HUES48 (cell line): Measurements from ENCODE around the gene UBQLN1.

Source experiments
- H3K27ac ChIP-seq: one replicate; pipeline ENCODE4 v1.7.0; 2013; ENCODE audit warnings: low read depth, low read length, inconsistent platforms
- H3K27me3 ChIP-seq: 2 replicates; pipeline ENCODE4 v1.6.1; 2013; ENCODE audit warnings: mild to moderate bottlenecking, low read length; ENCODE audit not compliant: control insufficient read depth, insufficient read depth
- H3K36me3 ChIP-seq: 2 replicates; pipeline ENCODE4 v1.6.1; 2013; ENCODE audit warnings: low read length; ENCODE audit not compliant: control insufficient read depth, insufficient read depth
- H3K4me1 ChIP-seq: 2 replicates; pipeline ENCODE4 v1.6.1; 2013; ENCODE audit warnings: mild to moderate bottlenecking, low read length; ENCODE audit not compliant: control insufficient read depth, insufficient read depth
- H3K4me3 ChIP-seq: 2 replicates; pipeline ENCODE4 v1.5.1; 2013; ENCODE audit warnings: mild to moderate bottlenecking, low read depth, low read length
- H3K9ac ChIP-seq: 2 replicates; pipeline ENCODE4 v1.6.1; 2013; ENCODE audit warnings: mild to moderate bottlenecking, low read depth, low read length, moderate library complexity
- H3K9me3 ChIP-seq: 2 replicates; pipeline ENCODE4 v1.6.1; 2013; ENCODE audit warnings: low read length; ENCODE audit not compliant: control insufficient read depth, insufficient read depth

UBQLN1 gene

GRCh38 chr9:83656032-83656680 is 51.6 kb downstream of the UBQLN1 start:
- Histone ChIP-seq H3K27me3 (no peaks in the 10 kb centered on the region), H3K36me3 (peaks cover 80% of the 10 kb centered on the region), H3K9ac (no peak overlapping the region), H3K4me1 (peaks cover 8% of the 10 kb centered on the region; the same call in 1 of the 2 replicates), H3K9me3 (no peaks in the 10 kb centered on the region), H3K27ac (no peak overlapping the region), H3K4me3 (no peak overlapping the region)

GRCh38 chr9:83655433-83655832 is 52.3 kb downstream of the UBQLN1 start:
- no peak overlapping the region for H3K4me3 ChIP-seq
- no peaks in the 10 kb centered on the region for H3K9me3 ChIP-seq
- H3K36me3 ChIP-seq, result peaks cover 76% of the 10 kb centered on the region
- H3K9ac ChIP-seq, result no peak overlapping the region
- H3K4me1 ChIP-seq, result peaks cover 8% of the 10 kb centered on the region; the same call in 1 of the 2 replicates
- no peak overlapping the region for H3K27ac ChIP-seq
- H3K27me3 ChIP-seq, result no peaks in the 10 kb centered on the region

DNA sequence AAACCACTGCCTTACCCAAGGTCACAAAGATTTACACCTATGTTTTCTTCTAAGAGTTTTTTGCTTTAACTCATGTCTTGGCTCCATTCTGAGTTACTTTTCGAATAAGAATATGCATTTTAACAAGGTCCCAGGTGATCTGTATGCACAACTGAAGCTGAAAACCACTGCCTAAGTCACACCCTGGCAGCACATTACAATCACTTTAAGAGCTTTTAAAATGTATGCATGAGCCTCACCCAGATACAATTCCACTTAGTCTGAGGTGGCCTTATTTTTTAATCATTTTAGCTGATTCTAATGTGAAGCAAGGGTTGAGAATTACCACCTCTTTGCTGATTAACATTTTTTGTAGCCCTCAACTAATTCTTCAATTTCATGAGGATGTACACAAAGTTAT is 55.3 kb downstream of the UBQLN1 start:
- Histone ChIP-seq H3K9ac (no peak overlapping the region), H3K27me3 (no peaks in the 10 kb centered on the region), H3K9me3 (no peaks in the 10 kb centered on the region), H3K4me3 (no peak overlapping the region), H3K36me3 (peaks cover 53% of the 10 kb centered on the region), H3K27ac (peak overlapping the region; percentile 14), H3K4me1 (peaks cover 8% of the 10 kb centered on the region; the same call in 1 of the 2 replicates)

DNA sequence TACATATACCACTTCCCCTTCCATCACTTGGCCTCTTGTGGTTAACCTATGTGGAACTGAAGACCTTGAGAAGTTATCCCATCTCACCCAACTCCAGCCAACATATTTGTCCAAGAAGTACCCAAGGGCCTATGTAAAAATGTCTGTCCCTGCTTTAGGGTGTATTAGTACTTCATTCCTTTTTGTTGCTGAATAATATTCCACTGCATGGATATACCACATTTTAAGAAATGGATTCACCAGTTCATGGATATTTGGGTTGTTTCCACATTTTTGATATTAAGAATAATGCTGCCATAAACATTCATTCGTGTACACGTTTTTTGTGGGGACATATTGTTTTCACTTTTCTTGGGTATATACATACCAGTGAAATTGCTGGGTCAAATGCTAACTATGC is 56.2 kb downstream of the UBQLN1 start:
- H3K4me3 ChIP-seq, result no peak overlapping the region
- H3K36me3 ChIP-seq, result peaks cover 44% of the 10 kb centered on the region
- no peaks in the 10 kb centered on the region for H3K27me3 ChIP-seq
- H3K9me3 ChIP-seq, result no peaks in the 10 kb centered on the region
- no peak overlapping the region for H3K27ac ChIP-seq
- no peak overlapping the region for H3K9ac ChIP-seq
- H3K4me1 ChIP-seq, result peaks cover 8% of the 10 kb centered on the region; the same call in 1 of the 2 replicates

- peaks cover 26% of the 10 kb centered on the region for H3K36me3 ChIP-seq
- H3K27me3 ChIP-seq, result no peaks in the 10 kb centered on the region
- H3K4me3 ChIP-seq, result no peak overlapping the region
- H3K27ac ChIP-seq, result peak overlapping the region; percentile 55
- peaks cover 8% of the 10 kb centered on the region; the same call in 1 of the 2 replicates for H3K4me1 ChIP-seq
- no peaks in the 10 kb centered on the region for H3K9me3 ChIP-seq
- H3K9ac ChIP-seq, result no peak overlapping the region
Measured at GRCh38 chr9:83649515-83649914, 58.2 kb downstream of the UBQLN1 start.

DNA sequence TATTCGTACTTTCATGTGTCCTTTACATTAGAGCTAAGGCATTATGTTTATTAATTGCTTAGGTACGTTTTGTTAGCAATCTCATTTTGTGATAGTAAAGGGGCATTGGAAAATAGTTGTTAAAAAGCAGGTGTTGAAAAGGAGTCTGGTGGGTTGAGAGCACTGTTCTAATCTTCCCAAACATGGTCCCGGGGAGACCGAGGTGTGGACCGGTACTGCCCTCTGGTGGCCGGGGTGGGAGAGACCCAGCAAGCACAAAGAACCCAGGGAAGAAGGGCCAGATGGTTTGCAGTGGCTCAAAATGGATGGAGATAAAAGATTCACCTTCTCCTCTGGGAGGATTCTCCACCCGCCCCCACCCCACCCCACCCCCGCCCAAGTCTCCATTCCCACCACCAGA is 58.7 kb downstream of the UBQLN1 start:
- Histone ChIP-seq H3K9ac (no peak overlapping the region), H3K4me1 (peaks cover 8% of the 10 kb centered on the region; the same call in 1 of the 2 replicates), H3K4me3 (no peak overlapping the region), H3K27me3 (no peaks in the 10 kb centered on the region), H3K36me3 (peaks cover 26% of the 10 kb centered on the region), H3K27ac (no peak overlapping the region), H3K9me3 (no peaks in the 10 kb centered on the region)

DNA sequence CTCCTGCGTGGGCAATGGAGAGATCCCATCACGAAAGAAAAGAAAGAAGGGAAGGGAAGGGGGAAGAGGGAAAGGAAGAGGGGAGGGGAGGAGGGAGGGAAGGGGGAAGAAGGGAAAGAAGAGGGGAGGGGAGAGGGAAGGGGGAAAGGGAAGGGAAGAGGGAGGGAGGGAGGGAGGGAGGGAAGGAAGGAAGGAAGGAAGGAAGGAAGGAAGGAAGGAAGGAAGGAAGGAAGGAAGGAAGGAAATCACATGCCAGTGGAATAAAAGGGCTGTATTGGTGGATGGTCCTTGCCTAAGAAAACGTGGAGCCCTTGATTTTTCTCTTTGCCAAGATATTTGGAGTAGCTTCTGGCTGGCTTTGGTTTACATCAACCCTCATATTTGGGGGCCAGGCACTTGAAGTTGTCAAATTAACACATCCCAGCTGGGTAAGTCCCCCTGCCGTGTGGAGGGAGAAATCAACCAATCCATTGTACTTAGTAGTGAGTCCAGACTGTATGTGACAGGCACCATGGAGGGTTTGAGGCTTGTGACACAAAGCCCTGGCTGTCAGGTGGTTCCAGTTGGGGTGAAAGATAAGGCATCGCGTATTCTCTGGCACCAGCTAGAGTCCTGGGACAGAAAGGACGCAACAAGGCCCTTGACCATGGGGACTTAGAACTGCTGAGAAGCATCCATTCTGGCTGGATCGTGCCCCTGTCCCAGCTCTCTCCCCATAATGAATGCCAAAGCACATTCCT is 61.1 kb downstream of the UBQLN1 start:
- Histone ChIP-seq H3K27ac (no peak overlapping the region), H3K9ac (no peak overlapping the region), H3K9me3 (no peaks in the 10 kb centered on the region), H3K27me3 (no peaks in the 10 kb centered on the region), H3K4me3 (no peak overlapping the region), H3K36me3 (peaks cover 13% of the 10 kb centered on the region; the same call in 1 of the 2 replicates), H3K4me1 (no peaks in the 10 kb centered on the region)

DNA sequence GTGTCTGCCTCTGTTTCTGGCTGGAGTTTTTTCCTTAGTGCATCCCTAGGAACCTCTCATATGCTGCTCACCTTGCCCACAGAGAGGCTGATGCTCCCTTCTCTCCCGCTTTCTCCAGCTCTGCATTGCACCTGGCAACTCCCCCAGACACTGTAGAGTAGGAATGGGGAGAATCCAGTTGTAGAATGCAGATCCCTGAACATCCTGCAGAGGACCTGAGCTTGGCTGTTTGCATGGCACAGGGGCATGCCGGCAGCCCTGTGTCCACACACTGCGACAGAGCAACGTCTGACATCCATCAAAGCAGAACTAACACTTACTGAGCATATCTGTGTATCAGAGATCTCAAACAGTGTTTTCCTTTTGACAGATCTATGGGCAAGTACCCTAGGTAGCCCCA is 65.0 kb downstream of the UBQLN1 start:
- H3K4me3 ChIP-seq, result no peak overlapping the region
- H3K9ac ChIP-seq, result no peak overlapping the region

DNA sequence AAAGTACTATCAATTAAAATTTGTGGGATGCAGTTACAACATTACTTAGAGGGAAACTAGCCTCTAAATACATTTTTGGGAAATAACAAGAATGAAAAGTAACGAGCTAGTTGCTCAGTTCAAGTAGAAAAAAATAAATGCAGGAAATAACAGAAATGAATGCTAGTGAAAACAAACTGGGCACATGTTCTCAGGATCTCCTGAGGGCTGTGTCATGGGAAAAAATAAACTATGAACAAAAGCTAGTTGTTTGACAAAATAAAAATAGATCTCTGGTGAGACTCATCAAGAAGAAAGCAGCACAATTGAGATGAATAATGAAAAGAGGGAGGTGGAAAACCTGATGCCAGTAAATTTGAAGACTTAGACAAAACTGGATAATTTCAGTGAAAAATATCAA is 68.5 kb downstream of the UBQLN1 start:
- Histone ChIP-seq H3K4me3 (no peak overlapping the region), H3K27ac (no peak overlapping the region), H3K27me3 (no peaks in the 10 kb centered on the region), H3K9me3 (no peaks in the 10 kb centered on the region), H3K9ac (no peak overlapping the region), H3K36me3 (no peaks in the 10 kb centered on the region), H3K4me1 (no peaks in the 10 kb centered on the region)

More for the DNA sequence above, 65.0 kb downstream of the UBQLN1 start:
- no peak overlapping the region for H3K27ac ChIP-seq
- H3K36me3 ChIP-seq, result no peaks in the 10 kb centered on the region
- H3K4me1 ChIP-seq, result no peaks in the 10 kb centered on the region
- H3K9me3 ChIP-seq, result no peaks in the 10 kb centered on the region
- H3K27me3 ChIP-seq, result no peaks in the 10 kb centered on the region

GRCh38 chr9:83637389-83637788 is 70.4 kb downstream of the UBQLN1 start:
- Histone ChIP-seq H3K9me3 (no peaks in the 10 kb centered on the region), H3K4me3 (no peak overlapping the region), H3K27ac (no peak overlapping the region), H3K36me3 (no peaks in the 10 kb centered on the region), H3K9ac (no peak overlapping the region), H3K4me1 (no peaks in the 10 kb centered on the region), H3K27me3 (no peaks in the 10 kb centered on the region)

DNA sequence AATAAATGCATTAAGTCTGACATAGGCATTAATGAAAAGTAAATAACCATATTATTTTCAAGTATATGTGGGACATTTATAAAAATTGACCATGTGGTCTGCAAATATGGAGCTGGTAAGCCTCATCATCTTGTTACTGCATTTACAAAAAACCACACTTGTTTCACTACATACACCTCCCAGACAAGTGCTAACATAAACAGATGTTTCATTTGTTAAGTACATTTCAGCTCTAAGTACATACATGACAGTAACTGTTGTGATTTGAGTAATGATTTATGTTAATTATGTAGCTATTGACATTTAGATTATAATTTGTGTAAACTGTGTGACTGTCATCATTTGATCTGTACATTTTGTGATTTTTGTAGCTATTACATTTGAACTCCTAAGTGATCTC is 70.9 kb downstream of the UBQLN1 start:
- H3K4me3 ChIP-seq, result no peak overlapping the region
- no peaks in the 10 kb centered on the region for H3K27me3 ChIP-seq
- no peaks in the 10 kb centered on the region for H3K36me3 ChIP-seq
- H3K4me1 ChIP-seq, result no peaks in the 10 kb centered on the region; the same call in 1 of the 2 replicates
- no peaks in the 10 kb centered on the region for H3K9me3 ChIP-seq
- H3K9ac ChIP-seq, result no peak overlapping the region
- H3K27ac ChIP-seq, result no peak overlapping the region
